AG20443 (cell line): ENCODE results near the gene CLTB.

ENCODE experiments used
- DNase-seq: peaks from one replicate; pipeline ENCODE4 v3.0.0; 2012; ENCODE audit warnings: low spot score, mixed read lengths

CLTB gene

DNA sequence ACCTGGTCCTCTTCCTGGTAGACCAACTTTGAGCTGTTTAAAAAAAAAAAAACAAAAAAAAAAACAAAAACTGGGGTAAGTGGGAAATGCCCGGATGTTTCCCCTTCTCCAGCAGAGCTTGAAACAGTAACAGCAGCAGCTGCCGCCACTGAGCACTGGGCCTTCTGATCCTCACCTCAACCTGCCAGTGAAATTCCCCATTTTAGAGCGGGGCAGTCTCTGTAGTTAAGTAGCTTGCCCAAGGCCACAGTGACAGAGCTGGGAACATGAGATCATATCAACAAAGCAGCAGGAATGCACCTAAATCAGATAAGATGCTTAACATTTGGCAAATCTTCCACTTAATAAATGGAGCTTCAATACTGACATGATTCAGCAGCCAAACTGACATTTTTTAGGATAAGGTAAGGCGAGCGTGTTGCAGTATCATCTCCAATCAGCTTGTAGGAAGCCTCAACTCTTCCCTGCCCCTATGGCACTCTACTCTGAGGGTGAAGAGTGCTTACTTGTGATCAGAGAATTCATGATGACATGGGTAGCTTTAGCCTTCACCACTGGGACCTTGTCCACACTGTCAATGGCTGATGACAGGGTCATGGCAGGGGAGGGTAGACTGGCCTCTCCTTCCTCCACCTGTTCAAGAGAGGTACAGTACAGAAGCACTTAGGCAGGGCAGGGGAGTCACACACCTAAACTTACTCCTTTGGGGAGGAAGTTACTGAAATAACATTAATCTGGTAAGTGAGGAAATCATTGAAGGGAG lies 64.0 kb downstream of the CLTB start:
- DNase-seq: no peak

DNA sequence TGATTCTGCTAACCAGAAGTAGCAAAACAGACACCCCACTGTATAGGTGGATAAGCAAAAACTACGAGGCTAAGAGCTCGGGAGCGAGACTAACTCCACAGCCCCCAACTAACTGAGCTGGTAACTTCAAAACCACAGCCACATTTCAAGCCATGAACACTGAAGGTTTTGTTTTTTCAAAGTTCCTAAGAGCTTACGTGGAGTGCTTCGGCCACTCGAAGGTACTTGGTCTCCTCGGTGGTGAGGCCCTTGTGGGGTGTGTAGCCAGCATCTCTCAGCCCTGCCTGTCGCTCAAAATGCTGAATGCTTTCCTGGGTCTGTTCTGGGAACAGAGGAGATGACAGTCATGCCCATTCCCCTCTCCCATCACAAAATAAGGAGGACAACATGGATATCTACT lies 65.9 kb downstream of the CLTB start:
- DNase-seq: no peak

DNA sequence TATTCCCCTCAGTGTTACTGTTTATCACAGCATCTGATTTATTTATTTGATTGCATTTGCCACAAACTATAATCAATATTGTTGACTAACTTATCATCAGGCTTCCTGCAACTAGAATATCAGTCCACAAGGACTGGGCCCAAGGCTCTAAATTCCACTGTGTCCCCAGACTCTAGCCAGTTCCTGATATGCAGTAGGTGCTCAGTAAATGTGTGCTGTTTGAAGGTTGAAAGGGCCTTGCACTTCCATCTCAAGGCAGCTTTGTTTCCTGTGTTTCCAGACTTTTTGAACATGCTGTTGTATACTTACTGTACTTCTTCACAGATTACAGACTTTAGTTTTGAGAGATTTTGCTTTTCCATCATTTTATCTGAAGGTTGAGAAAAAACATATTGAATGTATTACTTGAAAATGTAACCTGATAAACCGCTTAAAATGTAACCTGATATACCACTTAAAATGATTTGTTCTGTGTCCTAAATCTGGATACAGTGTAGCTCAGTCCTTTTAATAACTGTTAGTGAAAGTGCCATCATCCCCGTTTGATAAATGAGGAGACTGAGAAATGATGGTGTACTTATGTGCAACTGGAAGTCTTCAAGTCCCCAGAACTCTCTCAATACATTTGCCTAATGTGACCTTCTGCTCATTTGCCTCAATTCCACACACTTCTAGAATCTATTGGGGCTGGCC lies 73.4 kb downstream of the CLTB start:
- no peak for DNase-seq
